ENCODE results near the gene RRAGD. TPM values are rescaled to one million over a fixed set of nuclear protein-coding genes. Genes with fewer than 3 reads are reported as not detected.

Gene RRAGD
- total and polyA plus RNA-seq, 2 experiments from 2014 or later, result not detected

DNA sequence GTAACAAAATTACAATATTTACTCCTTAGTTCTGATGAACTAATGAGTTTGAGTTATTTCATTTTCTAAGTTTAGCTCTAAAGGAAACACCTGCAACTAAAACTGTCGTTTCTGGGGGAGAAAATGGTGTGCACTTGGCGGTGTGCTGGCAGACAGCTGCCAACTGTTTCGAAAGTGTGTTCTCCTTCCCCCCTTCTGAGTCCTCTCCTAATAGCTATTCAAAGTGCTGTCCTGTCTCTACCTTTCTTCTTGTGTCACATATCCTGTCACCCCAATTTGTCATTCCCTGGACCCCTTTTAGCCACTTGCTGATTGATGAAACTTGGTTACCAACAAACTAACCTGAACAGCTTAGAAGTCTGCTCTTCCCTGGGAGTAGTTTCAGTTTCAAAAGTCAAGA lies 54.7 kb downstream of the RRAGD start:
- in situ Hi-C loops (cut with MboI), result loop anchor here (25.0 kb wide), 1 partner anchor 370 kb away; no protein-coding TSS in a partner anchor
- no peak overlapping the region for H3K9ac ChIP-seq
- H3K4me1 ChIP-seq (ENCODE audit: insufficient read depth), result peaks cover 7% of the 10 kb centered on the region
- H3K4me2 ChIP-seq (ENCODE audit: unreplicated experiment), result no peak overlapping the region
- peaks cover 15% of the 10 kb centered on the region for H3F3A ChIP-seq (ENCODE audit: insufficient read depth)
- no peaks in the 10 kb centered on the region for H3K9me3 ChIP-seq (ENCODE audit: low read depth)
- no peak overlapping the region for H3K27ac ChIP-seq
- H3K4me3 ChIP-seq, result no peak overlapping the region
- H3K9me2 ChIP-seq (ENCODE audit: insufficient read depth), result no peaks in the 10 kb centered on the region
- no peaks in the 10 kb centered on the region for H3K27me3 ChIP-seq (replicated peaks; ENCODE audit: insufficient read depth)
- H2AFZ ChIP-seq, result no peak overlapping the region
- 48% methylated on average over 3 of the region's 3 CpGs for WGBS, 2 experiments (ENCODE audit: low coverage in 1 of 2, low lambda C conversion rate in 2 of 2, missing lambda C conversion rate in 2 of 2)
- no peak for TF ChIP-seq EZH2 (IDR thresholded peaks at IDR 0.05; ENCODE audit: insufficient read depth, poor library complexity, severe bottlenecking)
- no peak for TF ChIP-seq EZH2phosphoT487 (IDR thresholded peaks at IDR 0.05; ENCODE audit: insufficient read depth, low read depth)
- peaks cover under 1% of the 10 kb centered on the region; the same call in 1 of the 2 replicates for H3K79me2 ChIP-seq (ENCODE audit: insufficient read depth)
- no peaks in the 10 kb centered on the region for H4K20me1 ChIP-seq (ENCODE audit: insufficient read depth)
- no peaks in the 10 kb centered on the region for H3K36me3 ChIP-seq (ENCODE audit: low read depth)
- no peak for DNase-seq

DNA sequence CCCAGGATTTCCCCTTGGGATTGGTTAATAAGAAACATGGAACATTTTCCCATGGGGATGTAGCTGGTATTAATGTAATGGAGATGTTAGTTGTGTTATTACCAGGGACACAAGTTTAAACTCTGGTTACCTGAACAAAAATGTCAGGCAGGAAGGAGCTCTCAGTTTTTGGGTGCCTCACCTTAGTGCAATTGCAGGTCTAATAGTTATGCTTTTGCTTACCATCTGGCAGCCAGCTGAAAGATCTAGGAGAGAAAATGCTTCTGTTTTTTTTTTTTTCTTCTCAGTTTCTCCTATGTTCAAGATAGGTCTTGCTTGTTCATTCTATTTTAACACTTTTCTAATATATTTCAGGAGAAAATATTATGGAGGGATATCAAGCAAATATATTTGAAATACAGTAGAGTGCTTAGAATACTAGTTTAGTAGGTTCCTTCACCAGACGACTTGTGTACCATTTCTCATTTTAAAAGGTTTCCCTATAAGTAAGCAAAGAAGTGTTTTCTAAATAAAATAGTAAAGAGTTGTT lies 55.4 kb downstream of the RRAGD start:
- in situ Hi-C loops (cut with MboI), result loop anchor here (25.0 kb wide), 1 partner anchor 369 kb away; no protein-coding TSS in a partner anchor
- Histone ChIP-seq H3K4me1 (ENCODE audit: insufficient read depth) (peaks cover 7% of the 10 kb centered on the region), H3K4me3 (no peak overlapping the region), H3K79me2 (ENCODE audit: insufficient read depth) (peaks cover 7% of the 10 kb centered on the region), H3K4me2 (ENCODE audit: unreplicated experiment) (no peak overlapping the region), H2AFZ (no peak overlapping the region), H4K20me1 (ENCODE audit: insufficient read depth) (no peaks in the 10 kb centered on the region), H3F3A (ENCODE audit: insufficient read depth) (peaks cover 18% of the 10 kb centered on the region), H3K9me3 (ENCODE audit: low read depth) (no peaks in the 10 kb centered on the region), H3K36me3 (ENCODE audit: low read depth) (no peaks in the 10 kb centered on the region), H3K9me2 (ENCODE audit: insufficient read depth) (no peaks in the 10 kb centered on the region), H3K9ac (no peak overlapping the region), H3K27ac (no peak overlapping the region), H3K27me3 (replicated peaks; ENCODE audit: insufficient read depth) (no peaks in the 10 kb centered on the region)
- WGBS, 2 experiments (ENCODE audit: low coverage in 1 of 2, low lambda C conversion rate in 2 of 2, missing lambda C conversion rate in 2 of 2), result 18 to 23% methylated on average over 1 of the region's 1 CpG
- DNase-seq, result no peak
- TF ChIP-seq EZH2phosphoT487 (IDR thresholded peaks at IDR 0.05; ENCODE audit: insufficient read depth, low read depth) (no peak), EZH2 (IDR thresholded peaks at IDR 0.05; ENCODE audit: insufficient read depth, poor library complexity, severe bottlenecking) (no peak)

DNA sequence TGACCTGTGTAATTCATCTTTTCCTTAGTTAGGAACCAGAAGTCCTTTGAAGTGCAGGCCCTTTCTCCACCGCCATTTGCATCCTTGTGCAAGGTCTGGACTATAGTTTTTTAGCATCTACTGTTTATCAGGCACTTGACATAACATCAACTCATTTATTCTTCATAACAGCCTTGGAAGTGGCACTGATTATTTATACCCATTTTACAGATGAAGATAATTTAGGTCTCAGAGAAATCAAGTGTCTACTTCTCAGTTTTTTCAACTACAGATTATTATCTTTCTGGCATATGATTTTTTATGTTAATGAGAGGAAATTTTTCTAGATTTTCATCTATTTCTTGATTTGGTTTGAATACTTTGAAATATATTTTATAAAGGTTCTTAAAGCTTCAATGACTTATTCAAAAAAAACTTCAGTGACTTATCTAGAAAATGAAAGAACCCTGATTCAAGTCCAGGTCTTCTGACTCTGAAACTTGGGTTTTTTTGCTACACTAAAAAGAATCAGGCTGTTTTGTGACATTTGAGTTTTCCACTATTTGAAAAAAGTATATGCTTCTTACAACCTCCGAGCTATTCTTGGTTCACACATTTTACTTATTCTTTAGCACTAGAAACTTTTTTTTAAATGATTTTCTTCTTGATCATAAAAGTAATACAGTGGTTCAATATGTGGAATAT lies 56.4 kb downstream of the RRAGD start:
- Histone ChIP-seq H3K27ac (no peak overlapping the region), H3K9me2 (ENCODE audit: insufficient read depth) (no peaks in the 10 kb centered on the region), H3K27me3 (replicated peaks; ENCODE audit: insufficient read depth) (no peaks in the 10 kb centered on the region), H3K4me3 (no peak overlapping the region), H3K79me2 (ENCODE audit: insufficient read depth) (peaks cover 18% of the 10 kb centered on the region), H4K20me1 (ENCODE audit: insufficient read depth) (no peaks in the 10 kb centered on the region), H3K9me3 (ENCODE audit: low read depth) (no peaks in the 10 kb centered on the region), H3K9ac (no peak overlapping the region), H2AFZ (no peak overlapping the region), H3F3A (ENCODE audit: insufficient read depth) (peaks cover 20% of the 10 kb centered on the region), H3K4me2 (ENCODE audit: unreplicated experiment) (no peak overlapping the region), H3K36me3 (ENCODE audit: low read depth) (no peaks in the 10 kb centered on the region), H3K4me1 (ENCODE audit: insufficient read depth) (peaks cover 10% of the 10 kb centered on the region)
- WGBS, 2 experiments (ENCODE audit: low coverage in 1 of 2, low lambda C conversion rate in 2 of 2, missing lambda C conversion rate in 2 of 2), result 85 to 88% methylated on average over 2 of the region's 2 CpGs
- no peak for DNase-seq
- in situ Hi-C loops (cut with MboI), result loop anchor here (25.0 kb wide), 1 partner anchor 368 kb away; no protein-coding TSS in a partner anchor
- TF ChIP-seq EZH2phosphoT487 (IDR thresholded peaks at IDR 0.05; ENCODE audit: insufficient read depth, low read depth), result no peak
- no peak for TF ChIP-seq EZH2 (IDR thresholded peaks at IDR 0.05; ENCODE audit: insufficient read depth, poor library complexity, severe bottlenecking)

DNA sequence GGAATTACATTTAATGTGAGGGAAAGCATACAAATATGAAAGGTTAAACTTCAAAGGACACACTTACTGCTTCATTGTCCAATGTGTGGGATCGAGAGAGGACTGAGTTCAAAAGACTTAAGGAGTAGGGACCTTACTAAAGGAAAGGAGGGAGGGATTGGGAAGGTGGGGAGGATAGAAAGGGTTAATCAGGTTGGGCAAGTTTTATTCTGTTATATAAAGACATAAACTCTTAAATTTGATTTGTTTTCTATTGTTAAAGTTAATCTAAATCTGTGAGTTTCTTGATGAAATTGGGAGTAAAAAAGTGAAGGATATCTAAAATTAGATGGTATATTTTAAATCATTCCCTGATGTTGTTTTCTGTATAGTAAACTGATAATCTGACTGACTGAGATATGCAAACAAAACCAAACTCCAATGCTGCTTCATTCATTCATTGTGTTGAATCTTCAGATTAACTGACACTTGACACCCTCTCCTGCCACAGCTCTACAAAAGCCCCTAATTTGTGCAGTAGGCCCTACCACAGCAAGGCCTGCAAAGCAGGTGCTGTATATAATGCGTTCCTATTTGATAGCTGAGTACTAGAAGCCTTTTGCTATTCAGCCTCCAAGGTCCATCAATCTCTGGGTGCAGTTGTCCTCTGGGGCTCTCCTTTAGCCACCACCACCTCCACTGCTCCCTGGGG lies 58.2 kb downstream of the RRAGD start:
- peak overlapping the region; percentile 96 for H3K4me3 ChIP-seq
- in situ Hi-C loops (cut with MboI), result loop anchor here (25.0 kb wide), 1 partner anchor 367 kb away; no protein-coding TSS in a partner anchor
- WGBS, 2 experiments (ENCODE audit: low coverage in 1 of 2, low lambda C conversion rate in 2 of 2, missing lambda C conversion rate in 2 of 2), result 66 to 77% methylated on average over 2 of the region's 2 CpGs
- no peak for TF ChIP-seq EZH2 (IDR thresholded peaks at IDR 0.05; ENCODE audit: insufficient read depth, poor library complexity, severe bottlenecking)
- no peak for TF ChIP-seq EZH2phosphoT487 (IDR thresholded peaks at IDR 0.05; ENCODE audit: insufficient read depth, low read depth)
- no peaks in the 10 kb centered on the region for H3K9me2 ChIP-seq (ENCODE audit: insufficient read depth)
- peak overlapping the region; percentile 99; the same call in 1 of the 2 replicates for H3K9ac ChIP-seq
- no peak overlapping the region for H3K4me2 ChIP-seq (ENCODE audit: unreplicated experiment)
- H3K27ac ChIP-seq, result 0 out of 2 replicates have a peak overlapping the region, but pooled peaks have one; percentile 96
- no peaks in the 10 kb centered on the region for H3K9me3 ChIP-seq (ENCODE audit: low read depth)
- H3K4me1 ChIP-seq (ENCODE audit: insufficient read depth), result peaks cover 16% of the 10 kb centered on the region
- no peaks in the 10 kb centered on the region for H3K27me3 ChIP-seq (replicated peaks; ENCODE audit: insufficient read depth)
- peaks cover 36% of the 10 kb centered on the region for H3K79me2 ChIP-seq (ENCODE audit: insufficient read depth)
- no peak for DNase-seq
- H2AFZ ChIP-seq, result peak overlapping the region; percentile 74; the same call in 1 of the 2 replicates
- 0 out of 2 replicates have a peak, but pooled peaks cover 8% of the 10 kb centered on the region for H4K20me1 ChIP-seq (ENCODE audit: insufficient read depth)
- peaks cover 20% of the 10 kb centered on the region for H3F3A ChIP-seq (ENCODE audit: insufficient read depth)
- H3K36me3 ChIP-seq (ENCODE audit: low read depth), result no peaks in the 10 kb centered on the region

Data from GM23248 (cell line).